ENCODE data around the gene HOXA9.
A peak's percentile ranks its signal among the peaks of the same experiment; 100 is the strongest.

HOXA9 gene

GRCh38 chr7:27199849-27200760 lies 34.8 kb upstream of the HOXA9 start, which contains the start of gene HOXA13:
TSS of gene HOXA13 (minus strand) at chr7:27200091. CDS start at chr7:27200077, 14 bp downstream.
- no peak; the same call in 2 of the 3 replicates for ATAC-seq
- no peak for TF ChIP-seq ZNF70 (CRISPR knock-in tag; IDR thresholded peaks at IDR 0.05)
- no peak for TF ChIP-seq ZC3H10 (CRISPR knock-in tag; IDR thresholded peaks at IDR 0.05)
- TF ChIP-seq ISL1 (CRISPR knock-in tag; IDR thresholded peaks at IDR 0.05): no peak
- TF ChIP-seq BACH2 (CRISPR knock-in tag; IDR thresholded peaks at IDR 0.05; ENCODE audit: borderline replicate concordance): no peak
- TF ChIP-seq, protein P1, sequence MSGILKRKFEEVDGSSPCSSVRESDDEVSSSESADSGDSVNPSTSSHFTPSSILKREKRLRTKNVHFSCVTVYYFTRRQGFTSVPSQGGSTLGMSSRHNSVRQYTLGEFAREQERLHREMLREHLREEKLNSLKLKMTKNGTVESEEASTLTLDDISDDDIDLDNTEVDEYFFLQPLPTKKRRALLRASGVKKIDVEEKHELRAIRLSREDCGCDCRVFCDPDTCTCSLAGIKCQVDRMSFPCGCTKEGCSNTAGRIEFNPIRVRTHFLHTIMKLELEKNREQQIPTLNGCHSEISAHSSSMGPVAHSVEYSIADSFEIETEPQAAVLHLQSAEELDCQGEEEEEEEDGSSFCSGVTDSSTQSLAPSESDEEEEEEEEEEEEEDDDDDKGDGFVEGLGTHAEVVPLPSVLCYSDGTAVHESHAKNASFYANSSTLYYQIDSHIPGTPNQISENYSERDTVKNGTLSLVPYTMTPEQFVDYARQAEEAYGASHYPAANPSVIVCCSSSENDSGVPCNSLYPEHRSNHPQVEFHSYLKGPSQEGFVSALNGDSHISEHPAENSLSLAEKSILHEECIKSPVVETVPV (CRISPR knock-in tag; IDR thresholded peaks at IDR 0.05): no peak
- TF ChIP-seq SNAI2 (CRISPR knock-in tag; IDR thresholded peaks at IDR 0.05): no peak
- TF ChIP-seq TSHZ2 (CRISPR knock-in tag; IDR thresholded peaks at IDR 0.05): no peak
- TF ChIP-seq ZFP30 (CRISPR knock-in tag; IDR thresholded peaks at IDR 0.05): no peak
- TF ChIP-seq TCF4 (CRISPR knock-in tag; IDR thresholded peaks at IDR 0.05; ENCODE audit: borderline replicate concordance): no peak
- TF ChIP-seq PATZ1 (CRISPR knock-in tag; IDR thresholded peaks at IDR 0.05; ENCODE audit: borderline replicate concordance): no peak
- no peak for TF ChIP-seq ESRRG (CRISPR knock-in tag; IDR thresholded peaks at IDR 0.05)
- no peak for TF ChIP-seq PPARA (CRISPR knock-in tag; IDR thresholded peaks at IDR 0.05; ENCODE audit: borderline replicate concordance)
- TF ChIP-seq CSDC2 (CRISPR knock-in tag; IDR thresholded peaks at IDR 0.05): no peak
- TF ChIP-seq ZFP3 (CRISPR knock-in tag; IDR thresholded peaks at IDR 0.05): no peak

DNA sequence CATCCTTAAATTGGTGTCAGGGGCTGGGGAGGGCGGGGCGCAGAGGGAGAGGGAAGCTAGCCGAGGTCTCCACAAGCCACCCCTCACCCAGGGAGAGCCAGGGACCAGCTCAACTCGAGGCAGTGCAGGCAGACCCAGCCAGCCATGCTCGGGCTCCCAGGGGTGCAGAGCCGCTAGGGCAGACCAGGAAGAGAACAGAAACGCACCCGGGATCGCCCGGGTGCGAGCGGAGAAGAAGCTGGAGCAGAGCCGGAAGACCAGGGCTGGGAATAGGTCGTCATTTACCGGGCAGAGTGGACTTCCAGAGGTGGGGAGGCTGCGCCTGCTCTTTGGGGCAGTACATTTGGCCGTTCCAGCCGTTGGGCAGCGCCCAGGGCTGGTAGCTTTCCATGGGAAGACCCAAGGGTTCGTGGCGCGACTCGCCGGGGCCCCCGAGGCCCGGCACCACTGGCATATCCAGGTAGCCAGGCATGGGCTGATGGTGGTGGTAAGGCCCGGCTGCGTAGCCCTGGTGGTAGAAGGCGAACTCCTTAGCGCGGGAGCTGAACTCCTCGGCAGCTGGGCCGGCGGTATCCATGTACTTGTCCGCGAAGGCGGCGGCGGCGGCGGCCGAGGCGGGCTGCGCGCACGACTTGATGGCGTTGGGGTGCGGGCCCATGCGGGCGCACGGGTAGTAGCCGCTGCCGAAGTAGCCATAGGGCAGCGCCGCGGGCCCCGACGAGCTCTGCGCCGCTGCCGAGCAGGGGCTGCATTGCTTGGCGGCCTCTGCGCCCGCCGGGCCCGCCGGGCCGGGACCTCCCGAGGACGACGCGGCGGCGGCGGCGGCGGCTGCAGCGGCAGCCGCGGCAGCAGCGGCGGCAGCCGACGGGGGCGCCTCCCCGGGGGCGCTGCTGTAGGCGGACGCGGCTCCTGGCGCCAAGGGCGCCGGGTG lies 33.8 kb upstream of the HOXA9 start:
- TF ChIP-seq SNAI2 (CRISPR knock-in tag; IDR thresholded peaks at IDR 0.05) (peak; percentile 67), CREB5 (CRISPR knock-in tag; IDR thresholded peaks at IDR 0.05; ENCODE audit: low read depth) (no peak), CSDC2 (CRISPR knock-in tag; IDR thresholded peaks at IDR 0.05) (peak; percentile 100), TSHZ2 (CRISPR knock-in tag; IDR thresholded peaks at IDR 0.05) (peak; percentile 100), ZNF565 (CRISPR knock-in tag; conservative IDR thresholded peaks at IDR 0.05; ENCODE audit: low read depth) (no peak)
- peak; percentile 9 for ATAC-seq
